ENCODE data around the gene IL17C.
"Not testable (repeated sequence)": the region's sequence is repeated elsewhere in the genome, so short reads cannot be mapped to it uniquely, and the experiment has no call there.

Gene IL17C

DNA sequence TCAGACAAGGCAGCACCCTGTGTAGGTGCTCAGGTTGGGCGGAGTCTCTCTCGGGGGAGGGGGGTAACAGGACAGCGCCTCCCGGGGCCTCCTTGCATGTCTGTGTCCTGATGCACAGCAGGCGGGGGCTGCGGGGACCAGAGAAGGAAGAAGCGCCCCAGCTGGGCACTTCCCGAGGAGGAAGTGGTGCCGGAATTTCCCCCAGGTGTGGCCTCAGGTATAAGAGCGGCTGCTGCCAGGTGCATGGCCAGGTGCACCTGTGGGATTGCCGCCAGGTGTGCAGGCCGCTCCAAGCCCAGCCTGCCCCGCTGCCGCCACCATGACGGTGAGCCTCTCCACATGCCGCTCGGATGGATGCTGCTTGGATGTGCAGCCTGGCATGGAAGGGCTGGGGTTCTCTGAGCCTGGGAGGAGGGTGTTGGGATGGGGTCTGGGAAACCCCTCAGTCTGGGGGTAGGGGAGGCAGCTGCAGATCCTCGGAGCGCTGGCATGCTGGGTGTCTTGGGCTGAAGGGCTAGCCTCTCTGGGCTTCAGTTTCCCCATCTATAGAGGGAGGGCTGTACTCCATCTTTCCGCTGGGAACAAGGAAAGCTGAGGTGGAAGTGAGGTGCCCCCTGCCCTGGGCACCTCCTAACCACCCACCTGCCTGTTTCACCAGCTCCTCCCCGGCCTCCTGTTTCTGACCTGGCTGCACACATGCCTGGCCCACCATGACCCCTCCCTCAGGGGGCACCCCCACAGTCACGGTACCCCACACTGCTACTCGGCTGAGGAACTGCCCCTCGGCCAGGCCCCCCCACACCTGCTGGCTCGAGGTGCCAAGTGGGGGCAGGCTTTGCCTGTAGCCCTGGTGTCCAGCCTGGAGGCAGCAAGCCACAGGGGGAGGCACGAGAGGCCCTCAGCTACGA, at the start of gene IL17C:
Gene IL17C (plus strand): TSS at position 250 of the 908 bp plus-strand sequence. CDS start 70 bp downstream, at position 320.
- DNase-seq = peak; percentile 37

DNA sequence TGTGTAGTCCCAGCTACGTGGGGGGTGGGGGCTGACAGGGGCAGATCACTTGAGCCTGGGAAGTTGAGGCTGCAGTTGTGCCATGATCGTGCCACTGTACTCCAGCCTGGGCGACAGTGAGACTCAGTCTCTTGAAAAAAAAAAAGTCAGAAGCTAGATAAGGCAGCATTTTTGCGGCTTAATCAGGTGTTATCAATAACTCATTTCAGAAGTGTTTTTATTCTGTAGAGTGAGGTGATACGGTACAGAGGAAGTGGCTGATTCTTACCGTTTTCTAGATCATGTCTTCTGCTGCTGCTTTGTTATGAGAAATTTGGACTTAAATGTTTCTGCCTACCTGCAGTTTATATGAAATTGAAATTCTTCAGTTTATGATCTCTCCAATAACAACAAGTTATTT, 49.6 kb upstream of the IL17C start:
- DNase-seq = no peak

DNA sequence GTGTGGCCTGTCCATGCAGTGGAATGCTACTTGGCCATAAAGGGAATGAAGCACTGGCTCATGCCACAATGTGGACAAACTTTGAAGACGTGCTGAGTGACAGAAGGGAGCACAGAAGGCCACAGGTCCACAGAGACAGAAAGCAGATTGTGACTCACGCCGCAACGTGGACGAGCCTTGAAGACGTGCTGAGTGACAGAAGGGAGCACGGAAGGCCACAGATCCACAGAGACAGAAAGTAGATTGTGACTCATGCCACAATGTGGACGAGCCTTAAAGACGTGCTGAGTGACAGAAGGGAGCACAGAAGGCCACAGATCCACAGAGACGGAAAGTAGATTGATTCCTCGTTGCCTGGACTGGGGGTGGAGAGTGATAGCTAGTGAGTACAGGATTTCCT, 48.9 kb upstream of the IL17C start:
- no peak for DNase-seq

GRCh38 chr16:88591577-88592021, 46.8 kb upstream of the IL17C start:
- no peak for DNase-seq

DNA sequence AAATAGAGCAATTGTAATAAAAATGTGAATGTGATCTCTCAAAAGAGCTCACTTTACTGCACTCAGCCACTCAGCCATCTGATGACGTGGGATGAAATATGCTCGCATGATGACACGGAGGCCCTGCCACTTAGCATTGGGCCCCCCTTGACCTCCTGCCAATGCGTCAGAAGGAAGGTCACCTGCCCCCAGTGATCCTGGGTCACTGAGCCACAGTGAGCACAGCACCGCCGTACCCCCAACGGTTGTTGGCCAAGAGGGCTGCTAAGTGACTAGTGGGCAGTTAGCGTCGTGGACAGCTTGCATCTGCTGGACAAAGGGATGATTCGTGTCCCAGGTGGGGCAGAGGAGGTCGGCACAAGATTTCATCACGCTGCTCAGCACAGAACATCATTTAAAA, 45.3 kb upstream of the IL17C start:
- no peak for DNase-seq

DNA sequence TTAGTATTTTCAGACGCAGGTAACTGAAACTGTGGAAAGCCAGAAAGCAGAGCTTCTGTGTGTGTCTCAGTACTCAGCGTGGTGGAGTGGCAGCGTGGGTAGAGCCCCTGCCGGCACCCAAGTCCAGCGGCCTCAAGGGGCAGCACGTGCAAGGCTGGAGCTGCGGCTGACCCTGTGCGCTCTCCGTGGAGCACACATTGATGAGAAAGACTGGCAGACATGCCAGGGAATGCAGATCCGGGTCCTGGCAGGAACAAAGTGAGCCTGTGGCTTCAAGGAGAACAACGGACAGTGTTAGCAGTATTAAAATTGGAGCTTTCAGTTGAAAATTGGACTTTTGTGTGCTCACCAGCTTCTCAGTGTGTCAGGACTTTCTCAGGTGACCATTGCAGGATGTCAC, 44.9 kb upstream of the IL17C start:
- no peak for DNase-seq

DNA sequence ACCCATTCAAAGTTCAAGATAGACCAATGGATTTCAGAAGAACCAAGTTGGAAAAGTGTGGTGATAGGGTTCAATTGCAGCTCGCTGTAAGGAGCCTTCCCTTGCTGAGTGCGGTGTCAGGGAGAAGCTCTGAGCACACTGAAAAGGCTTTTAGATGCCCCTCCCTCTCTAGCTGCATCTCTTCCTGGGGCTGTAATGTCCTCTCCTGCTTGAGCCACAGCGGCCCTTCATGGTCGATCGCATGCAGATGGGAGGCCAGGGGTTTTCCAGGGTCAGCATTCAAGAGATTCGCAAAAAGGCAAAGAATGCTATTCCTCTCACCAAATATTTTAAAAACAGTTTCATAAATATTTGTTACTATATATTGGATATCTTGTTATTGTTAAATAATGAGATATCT, 44.5 kb upstream of the IL17C start:
- no peak for DNase-seq

DNA sequence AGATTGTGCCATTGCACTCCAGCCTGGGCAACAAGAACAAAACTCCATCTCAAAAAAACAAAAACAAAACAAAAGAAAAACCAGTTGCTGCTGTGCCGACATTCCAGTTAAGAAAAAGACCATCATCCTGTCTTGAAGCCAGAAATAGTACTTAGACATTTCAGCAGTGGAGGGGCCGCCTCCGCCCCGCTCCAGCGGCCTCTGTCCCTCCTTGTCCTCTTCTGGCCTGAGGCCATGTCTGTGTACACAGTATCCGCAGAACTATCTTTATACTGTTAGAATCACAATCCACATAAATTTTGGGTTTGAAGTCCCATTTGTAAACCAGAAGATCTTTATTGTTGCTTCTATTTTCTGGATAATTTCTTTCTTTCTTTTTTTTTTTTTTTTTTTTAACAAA, 43.3 kb upstream of the IL17C start:
- no peak for DNase-seq

DNA sequence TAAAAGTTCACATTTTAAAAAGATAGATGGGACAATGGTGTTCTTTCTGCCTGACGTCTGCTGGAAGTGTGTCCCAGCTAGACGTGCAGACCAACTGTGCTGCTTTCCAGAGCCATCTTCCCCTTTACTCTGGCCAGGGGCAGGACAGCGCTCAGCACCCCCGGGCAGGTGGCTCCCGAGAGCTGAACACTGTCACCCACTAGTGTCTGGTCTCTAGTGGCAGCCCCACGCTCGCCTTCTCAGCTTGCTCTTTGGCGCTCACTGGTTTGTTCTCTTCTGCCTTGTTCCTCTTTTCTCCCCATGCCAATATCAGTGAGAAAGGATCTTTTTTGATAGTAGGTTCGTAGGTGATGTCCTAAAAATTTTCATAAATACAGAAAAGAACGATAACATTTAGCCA, 42.5 kb upstream of the IL17C start:
- no peak for DNase-seq

DNA sequence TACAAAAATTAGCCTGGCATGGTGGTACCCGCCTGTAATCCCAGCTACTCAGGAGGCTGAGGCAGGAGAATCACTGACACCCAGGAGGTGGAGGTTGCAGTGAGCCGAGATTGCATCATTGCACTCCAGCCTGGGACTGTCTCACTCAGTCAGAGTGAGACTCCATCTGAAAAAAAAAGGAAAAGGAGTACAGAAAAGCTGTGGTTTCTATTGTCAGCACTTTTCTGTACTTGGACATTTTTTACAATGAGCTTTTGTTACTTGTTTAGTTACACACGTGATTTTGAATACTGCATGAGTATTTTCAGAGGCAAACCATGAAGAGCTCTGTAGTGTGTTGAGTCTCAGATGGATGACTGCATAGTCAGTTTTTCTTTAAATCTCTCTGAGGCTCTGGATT, 41.9 kb upstream of the IL17C start:
- no peak for DNase-seq

DNA sequence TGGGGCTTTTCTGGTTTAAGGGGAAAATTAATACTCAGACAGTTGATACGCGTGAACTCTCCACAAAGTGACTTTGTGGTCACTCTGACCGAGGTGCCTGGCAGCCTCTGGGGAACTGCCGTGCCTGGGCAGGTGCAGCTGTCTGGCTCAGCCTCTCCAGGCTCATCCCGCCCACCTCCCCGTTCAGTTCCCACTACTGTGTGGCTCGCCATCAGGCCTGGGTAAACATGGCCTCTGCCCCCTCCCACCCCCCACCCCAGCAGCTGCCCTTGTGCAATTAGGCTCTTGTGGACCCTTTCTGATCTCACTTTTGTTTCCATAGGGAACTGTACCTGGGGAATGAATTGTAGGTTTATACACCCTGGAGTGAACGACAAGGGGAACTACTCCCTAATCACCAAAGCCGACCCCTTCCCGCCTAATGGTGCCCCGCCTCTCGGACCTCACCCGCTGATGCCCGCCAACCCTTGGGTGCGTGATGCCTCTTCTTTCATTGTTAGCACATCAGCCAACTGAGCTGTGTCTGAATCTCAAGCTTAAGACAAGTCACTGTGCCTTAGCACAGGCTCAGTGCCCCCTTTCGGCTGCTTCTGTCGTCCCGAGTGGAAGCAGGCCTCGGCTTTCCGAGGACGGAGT, 40.4 kb upstream of the IL17C start:
- DNase-seq = no peak

DNA sequence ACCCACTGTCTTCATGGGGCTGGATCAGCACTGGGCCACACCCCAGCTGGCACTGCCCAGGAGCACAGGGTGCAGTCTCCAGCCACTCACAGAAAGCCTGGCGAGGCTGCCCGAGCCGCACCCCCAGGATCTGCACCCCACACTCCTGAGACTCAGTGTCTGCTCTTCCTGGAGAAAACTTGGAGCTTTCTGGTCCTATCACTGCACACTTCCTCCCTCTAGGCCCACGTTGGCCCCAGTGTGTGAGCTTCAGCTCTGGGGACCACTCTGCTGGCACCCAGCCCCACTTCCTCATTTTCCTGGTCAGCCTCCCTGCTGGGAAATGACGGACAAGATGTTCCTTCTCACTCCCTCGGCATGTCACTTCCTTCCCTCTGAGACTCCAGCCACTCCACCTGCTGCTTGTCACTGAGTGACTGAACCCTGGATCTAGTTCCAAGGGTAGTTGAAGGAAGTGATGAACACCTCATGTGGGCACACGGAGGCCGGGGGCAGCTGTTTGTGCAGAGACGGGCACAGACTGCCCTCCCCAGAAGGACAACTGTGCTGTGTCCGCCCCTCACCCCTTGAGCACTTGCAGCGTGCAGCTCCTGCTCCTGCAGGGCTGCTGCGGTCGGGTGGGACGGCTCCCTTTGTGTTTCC, 39.2 kb upstream of the IL17C start:
- no peak for DNase-seq

GRCh38 chr16:88599825-88600538, 38.4 kb upstream of the IL17C start:
- DNase-seq = no peak

- no peak for DNase-seq
These were observed 37.9 kb upstream of the IL17C start for GRCh38 chr16:88600539-88600896.

DNA sequence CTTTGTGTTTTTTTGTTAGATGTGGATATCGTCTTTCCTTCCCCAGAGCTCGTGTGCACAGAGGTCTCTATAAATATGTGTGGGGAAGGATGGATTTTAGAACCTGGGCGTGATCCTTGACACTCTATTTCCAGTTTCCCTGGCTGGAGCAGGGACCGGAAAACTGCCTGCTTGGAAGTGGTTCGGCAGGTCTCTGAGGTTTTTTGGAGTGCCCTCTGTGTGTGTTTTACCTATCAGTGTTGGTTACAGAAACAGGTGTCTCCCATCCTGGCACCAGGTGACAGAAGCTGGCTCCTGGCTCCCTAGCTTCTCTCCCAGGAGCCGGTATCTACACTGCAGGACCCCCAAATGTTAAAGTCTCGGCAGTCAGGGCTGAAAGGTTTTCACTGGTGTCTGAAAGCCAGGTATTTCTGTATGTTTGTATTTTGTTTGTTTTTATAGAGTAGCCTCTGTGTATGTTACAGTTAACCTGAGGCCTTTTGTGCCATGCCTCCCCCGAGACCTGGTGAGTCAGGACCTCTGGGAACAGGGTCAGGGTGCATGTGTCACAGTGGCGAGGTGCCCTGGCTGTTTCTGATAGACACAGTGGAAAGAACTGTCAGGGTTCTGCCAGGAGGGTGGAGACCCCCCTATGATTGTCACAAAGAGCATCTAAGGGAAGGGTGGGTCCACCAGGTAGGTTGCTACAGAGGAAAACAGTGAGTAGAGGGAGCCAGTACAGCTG, 36.9 kb upstream of the IL17C start:
- no peak for DNase-seq

- no peak for DNase-seq
These were observed 36.3 kb upstream of the IL17C start for GRCh38 chr16:88602091-88602490.

- DNase-seq = no peak
These were observed 32.9 kb upstream of the IL17C start for GRCh38 chr16:88605186-88606147.

DNA sequence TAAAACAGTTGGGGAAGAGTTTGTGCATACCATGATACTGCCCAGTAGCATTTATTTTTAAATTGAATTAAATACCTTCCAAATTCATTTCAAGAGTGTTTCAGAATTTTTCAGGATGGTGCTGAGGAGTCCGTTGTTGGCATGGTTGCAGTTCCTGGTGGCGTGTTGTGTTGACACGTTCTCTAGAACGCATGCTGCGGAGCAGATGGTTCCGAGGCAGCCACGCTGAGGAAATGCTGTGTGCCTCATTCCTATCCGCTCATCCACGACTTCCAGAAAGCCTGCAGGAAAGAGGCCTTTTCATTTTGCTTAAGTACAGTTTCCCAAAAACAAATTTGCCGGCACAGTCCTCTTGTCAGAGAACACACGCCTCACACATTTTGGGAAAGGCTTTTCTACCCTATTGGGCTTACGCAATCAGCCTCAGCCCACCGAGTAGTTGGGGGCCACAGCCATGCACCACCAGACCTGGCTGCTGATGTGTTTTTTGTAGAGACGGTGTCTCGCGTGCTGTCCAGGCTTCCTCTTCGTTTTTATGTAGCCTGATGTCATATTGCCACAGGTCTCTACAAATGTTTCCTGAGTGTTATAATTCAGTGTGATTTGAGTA, 32.1 kb upstream of the IL17C start:
- no peak for DNase-seq

- DNase-seq = no peak
These were observed 30.3 kb upstream of the IL17C start for GRCh38 chr16:88608076-88608475.

- not testable (repeated sequence) for DNase-seq
These were observed 28.9 kb upstream of the IL17C start for GRCh38 chr16:88609426-88609825.

GRCh38 chr16:88610080-88610479, 28.3 kb upstream of the IL17C start:
- no peak for DNase-seq
